ENCODE measurements around the gene HASPIN. TPM values are rescaled to one million over a fixed set of nuclear protein-coding genes. Genes with fewer than 3 reads are reported as not detected.
A peak's percentile ranks its signal among the peaks of the same experiment; 100 is the strongest.

HASPIN gene
- total RNA-seq, 1 donor from 2014 or later = 6.7 TPM

DNA sequence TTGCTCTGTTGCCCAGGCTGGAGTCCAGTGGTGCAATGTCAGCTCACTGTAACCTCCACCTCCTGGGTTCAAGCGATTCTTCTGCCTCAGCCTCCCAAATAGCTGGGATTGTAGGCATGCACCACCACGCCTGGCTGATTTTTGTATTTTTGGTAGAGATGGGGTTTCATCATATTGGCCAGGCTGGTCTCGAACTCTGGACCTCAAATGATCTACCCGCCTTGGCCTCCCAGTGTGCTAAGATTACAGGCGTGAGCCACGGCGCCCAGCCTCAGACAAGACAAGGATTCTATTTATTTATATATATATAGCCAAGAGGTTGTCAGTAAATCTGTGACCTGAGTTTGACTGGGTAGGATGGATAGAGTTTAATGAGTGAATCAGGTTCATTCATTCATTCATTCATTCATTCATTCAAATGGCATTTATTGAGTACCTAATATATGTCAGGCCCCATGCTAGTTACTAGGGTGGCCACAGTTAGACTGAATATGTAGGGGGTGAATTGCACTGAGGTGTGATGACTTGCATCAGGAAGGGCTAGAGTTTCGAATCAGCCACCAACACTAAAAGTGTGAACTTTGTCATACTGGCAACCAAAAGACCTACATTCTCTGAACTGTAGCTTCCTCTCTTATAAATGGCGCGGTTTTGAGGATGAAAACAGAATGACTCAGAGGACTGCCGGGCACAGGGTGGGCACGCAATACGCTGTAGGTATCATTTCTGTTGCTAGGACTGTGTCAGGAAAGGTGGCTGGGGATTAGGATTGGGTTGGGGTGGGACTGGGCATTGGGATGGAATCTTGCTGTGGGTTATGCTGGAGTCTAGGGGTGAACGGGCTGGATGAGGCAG lies 39.4 kb downstream of the HASPIN start:
- intact Hi-C loops (cut with micrococcal nuclease) = no loop called here
- TF ChIP-seq, protein P1, sequence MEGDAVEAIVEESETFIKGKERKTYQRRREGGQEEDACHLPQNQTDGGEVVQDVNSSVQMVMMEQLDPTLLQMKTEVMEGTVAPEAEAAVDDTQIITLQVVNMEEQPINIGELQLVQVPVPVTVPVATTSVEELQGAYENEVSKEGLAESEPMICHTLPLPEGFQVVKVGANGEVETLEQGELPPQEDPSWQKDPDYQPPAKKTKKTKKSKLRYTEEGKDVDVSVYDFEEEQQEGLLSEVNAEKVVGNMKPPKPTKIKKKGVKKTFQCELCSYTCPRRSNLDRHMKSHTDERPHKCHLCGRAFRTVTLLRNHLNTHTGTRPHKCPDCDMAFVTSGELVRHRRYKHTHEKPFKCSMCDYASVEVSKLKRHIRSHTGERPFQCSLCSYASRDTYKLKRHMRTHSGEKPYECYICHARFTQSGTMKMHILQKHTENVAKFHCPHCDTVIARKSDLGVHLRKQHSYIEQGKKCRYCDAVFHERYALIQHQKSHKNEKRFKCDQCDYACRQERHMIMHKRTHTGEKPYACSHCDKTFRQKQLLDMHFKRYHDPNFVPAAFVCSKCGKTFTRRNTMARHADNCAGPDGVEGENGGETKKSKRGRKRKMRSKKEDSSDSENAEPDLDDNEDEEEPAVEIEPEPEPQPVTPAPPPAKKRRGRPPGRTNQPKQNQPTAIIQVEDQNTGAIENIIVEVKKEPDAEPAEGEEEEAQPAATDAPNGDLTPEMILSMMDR (IDR thresholded peaks at IDR 0.05) = no peak
- no peaks in the 10 kb centered on the region for H3K36me3 Mint-ChIP-seq (ENCODE audit: low read depth)
- ChIA-PET CTCF (interaction anchor here (1.1 to 1.9 kb wide), 2 partner anchors 25 to 64 kb away, joined by 4 to 6 read pairs; no protein-coding TSS in a partner anchor), POLR2A (interaction anchor here (0.9 to 2.6 kb wide), 5 partner anchors 8 to 68 kb away, joined by 3 to 9 read pairs (median 3); partner anchors contain the start of gene P2RX5)
- peaks cover 21% of the 10 kb centered on the region for H3K4me1 Mint-ChIP-seq
- H3K4me3 Mint-ChIP-seq = peak overlapping the region; percentile 59
- DNase-seq (no peak), ATAC-seq (ENCODE audit: low read depth) (peak; percentile 54)
- H3K27ac Mint-ChIP-seq = peak overlapping the region; percentile 85
- no peaks in the 10 kb centered on the region for H3K9me3 Mint-ChIP-seq
- no peaks in the 10 kb centered on the region for H3K27me3 Mint-ChIP-seq

DNA sequence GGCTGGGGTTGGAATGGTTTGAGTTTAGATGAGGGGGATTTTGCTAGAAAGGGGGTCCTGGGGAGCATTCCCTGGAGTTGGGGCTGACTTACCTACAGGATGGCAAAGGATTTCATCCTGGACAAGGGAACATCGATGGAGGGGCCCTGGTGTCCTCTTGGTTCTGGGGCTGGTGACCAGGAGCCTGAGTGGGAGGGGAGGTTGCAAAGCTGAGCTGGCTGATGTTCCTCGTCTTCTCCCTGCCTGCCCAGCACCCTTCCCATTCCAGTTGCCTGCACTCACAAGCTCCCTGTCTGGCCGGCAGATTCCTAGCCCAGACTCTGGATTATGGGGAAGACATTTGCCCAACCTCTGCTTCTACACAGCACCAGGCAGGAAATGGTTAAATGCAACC lies 40.1 kb downstream of the HASPIN start:
- no peak for DNase-seq
- H3K27ac Mint-ChIP-seq = peak overlapping the region; percentile 85
- H3K27me3 Mint-ChIP-seq = no peaks in the 10 kb centered on the region
- H3K9me3 Mint-ChIP-seq = no peaks in the 10 kb centered on the region
- no peak for ATAC-seq (ENCODE audit: low read depth)
- no peak overlapping the region for H3K4me3 Mint-ChIP-seq
- ChIA-PET POLR2A (interaction anchor here (1.0 to 2.6 kb wide), 4 partner anchors 9 to 69 kb away, joined by 3 to 9 read pairs (median 3); partner anchors contain the start of gene P2RX5), CTCF (interaction anchor here (1.1 to 1.9 kb wide), 2 partner anchors 25 to 64 kb away, joined by 4 to 6 read pairs; no protein-coding TSS in a partner anchor)
- no peaks in the 10 kb centered on the region for H3K36me3 Mint-ChIP-seq (ENCODE audit: low read depth)
- TF ChIP-seq, protein P1 (IDR thresholded peaks at IDR 0.05) = no peak
- H3K4me1 Mint-ChIP-seq = peaks cover 21% of the 10 kb centered on the region
- intact Hi-C loops (cut with micrococcal nuclease) = loop anchor here (2.0 kb wide), 2 partner anchors 27 to 53 kb away; no protein-coding TSS in a partner anchor

DNA sequence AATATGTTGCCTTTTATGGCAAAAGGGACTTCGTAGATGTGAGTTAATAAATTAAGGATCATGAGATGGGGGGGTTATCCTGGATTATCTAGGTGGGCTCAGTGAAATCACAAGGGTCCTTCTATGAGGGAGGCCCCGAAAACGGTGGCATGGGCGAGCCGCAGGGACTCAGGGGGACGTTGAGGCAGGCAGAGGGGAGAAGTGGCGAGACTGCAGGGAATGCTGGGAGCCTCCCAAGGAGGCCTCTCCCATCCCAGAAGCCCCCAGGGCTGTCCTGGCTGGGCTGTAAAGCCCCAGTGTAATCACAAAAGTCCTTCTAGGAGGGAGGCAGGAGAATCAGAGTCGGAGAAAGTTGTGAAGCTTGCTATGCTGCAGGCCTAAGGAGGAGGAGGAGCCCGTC lies 42.3 kb downstream of the HASPIN start:
- POLR2A ChIA-PET = interaction anchor here (0.8 to 2.1 kb wide), 4 partner anchors 10 to 249 kb away, joined by 3 to 13 read pairs (median 7); no protein-coding TSS in a partner anchor
- TF ChIP-seq, protein P1 (IDR thresholded peaks at IDR 0.05) = no peak
- no peak overlapping the region for H3K4me3 Mint-ChIP-seq
- CTCF ChIA-PET = interaction anchor here (1.1 to 1.7 kb wide), 6 partner anchors 30 to 92 kb away, joined by 3 to 5 read pairs (median 3); partner anchors contain the start of gene NCBP3
- H3K9me3 Mint-ChIP-seq = no peaks in the 10 kb centered on the region
- ATAC-seq (ENCODE audit: low read depth) (no peak), DNase-seq (no peak)
- H3K4me1 Mint-ChIP-seq = peaks cover 29% of the 10 kb centered on the region
- intact Hi-C loops (cut with micrococcal nuclease) = loop anchor here (1.0 to 2.0 kb wide), 4 partner anchors 29 to 61 kb away; no protein-coding TSS in a partner anchor
- peak overlapping the region; percentile 82 for H3K27ac Mint-ChIP-seq
- no peaks in the 10 kb centered on the region for H3K36me3 Mint-ChIP-seq (ENCODE audit: low read depth)
- no peaks in the 10 kb centered on the region for H3K27me3 Mint-ChIP-seq

DNA sequence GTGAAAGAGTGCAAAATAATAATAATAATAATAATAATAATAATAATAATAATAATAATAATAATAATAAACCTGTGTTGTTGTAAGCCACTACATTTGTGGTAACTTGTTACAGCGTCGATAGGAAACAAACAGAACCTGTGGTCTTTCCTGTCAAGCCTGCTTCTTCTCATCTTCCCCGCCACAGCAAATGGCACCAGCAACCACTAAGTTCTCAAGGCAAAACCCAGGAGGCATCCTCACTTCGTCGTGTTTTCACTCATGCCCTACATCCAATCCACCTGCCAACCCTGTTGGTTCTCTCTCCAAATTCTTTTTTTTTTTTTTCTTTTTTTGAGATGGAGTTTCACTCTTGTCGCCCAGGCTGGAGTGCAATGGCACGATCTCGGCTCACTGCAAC lies 43.1 kb downstream of the HASPIN start:
- ATAC-seq (ENCODE audit: low read depth) = no peak
- Mint-ChIP-seq H3K4me3 (no peak overlapping the region), H3K36me3 (ENCODE audit: low read depth) (no peaks in the 10 kb centered on the region), H3K27ac (no peak overlapping the region), H3K4me1 (peaks cover 32% of the 10 kb centered on the region), H3K9me3 (no peaks in the 10 kb centered on the region), H3K27me3 (no peaks in the 10 kb centered on the region)
- CTCF ChIA-PET = interaction anchor here (0.7 to 1.5 kb wide), 5 partner anchors 15 to 93 kb away, joined by 3 read pairs; partner anchors contain the start of gene NCBP3
- POLR2A ChIA-PET = no interaction called here
- no peak for DNase-seq
- intact Hi-C loops (cut with micrococcal nuclease) = no loop called here
- TF ChIP-seq, protein P1 (IDR thresholded peaks at IDR 0.05) = no peak

DNA sequence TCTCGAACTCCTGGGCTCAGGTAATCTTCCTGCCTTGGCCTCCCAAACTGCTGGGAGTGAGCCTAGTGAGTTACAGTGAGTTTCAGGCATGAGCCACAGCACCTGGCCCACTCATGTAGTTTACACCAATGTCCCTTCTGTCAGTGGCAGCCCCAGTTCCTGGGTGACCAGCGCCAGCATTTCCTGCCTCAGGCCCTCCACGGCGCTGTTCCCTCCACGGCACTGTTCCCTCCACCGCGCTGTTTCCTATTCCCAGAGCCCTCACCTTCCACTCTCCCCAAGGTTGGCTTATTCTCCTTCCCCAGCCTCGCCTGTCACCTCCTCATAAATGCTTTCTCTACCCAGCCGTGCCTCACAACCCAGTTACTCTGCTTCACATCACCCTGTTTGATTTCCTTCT lies 44.6 kb downstream of the HASPIN start:
- H3K27ac Mint-ChIP-seq = no peak overlapping the region
- H3K4me1 Mint-ChIP-seq = peaks cover 35% of the 10 kb centered on the region

More for the DNA sequence above, 44.6 kb downstream of the HASPIN start:
- H3K27me3 Mint-ChIP-seq = no peaks in the 10 kb centered on the region
- intact Hi-C loops (cut with micrococcal nuclease) = no loop called here
- no peak for DNase-seq
- H3K36me3 Mint-ChIP-seq (ENCODE audit: low read depth) = no peaks in the 10 kb centered on the region
- POLR2A ChIA-PET = no interaction called here
- no peak overlapping the region for H3K4me3 Mint-ChIP-seq
- H3K9me3 Mint-ChIP-seq = no peaks in the 10 kb centered on the region
- CTCF ChIA-PET = no interaction called here
- TF ChIP-seq, protein P1 (IDR thresholded peaks at IDR 0.05) = no peak
- no peak for ATAC-seq (ENCODE audit: low read depth)
